Activated CD4-positive, alpha-beta memory T cell treated with anti-CD3 and anti-CD28 coated beads for 36 hours (primary cell): ENCODE data around the gene PRL. TPM values are rescaled to one million over a fixed set of nuclear protein-coding genes. Genes with fewer than 3 reads are reported as not detected.

Experiments used
- CTCF ChIA-PET: fragments of 350-600 bp; sonication (Branson Sonifier 250); formaldehyde crosslinking; loops from one replicate; lab custom pipeline; 2021; ENCODE audit warnings: antibody characterized with exemption, inconsistent platforms; lab: Charles Lee
- POLR2A ChIA-PET: fragments of 350-600 bp; sonication (Branson Sonifier 250); formaldehyde crosslinking; loops from one replicate; lab custom pipeline; 2021; ENCODE audit warnings: antibody characterized with exemption; lab: Charles Lee
- DNase-seq: peaks from one replicate; pipeline ENCODE4 v3.0.0-alpha.2; 2020
- H3K27ac Mint-ChIP-seq: one replicate; pipeline ENCODE4 v1.8.0; 2021; ENCODE audit warnings: mixed read lengths
- H3K27me3 Mint-ChIP-seq: one replicate; pipeline ENCODE4 v1.8.0; 2021; ENCODE audit warnings: mixed read lengths
- H3K36me3 Mint-ChIP-seq: one replicate; pipeline ENCODE4 v1.8.0; 2021; ENCODE audit warnings: mixed read lengths
- H3K4me1 Mint-ChIP-seq: one replicate; pipeline ENCODE4 v1.8.0; 2021; ENCODE audit warnings: low read depth, mixed read lengths
- H3K4me3 Mint-ChIP-seq: one replicate; pipeline ENCODE4 v1.8.0; 2021; ENCODE audit warnings: mild to moderate bottlenecking, mixed read lengths
- H3K9me3 Mint-ChIP-seq: one replicate; pipeline ENCODE4 v1.8.0; 2021; ENCODE audit warnings: mixed read lengths
- intact Hi-C: fragments of 100-400 bp; cut with micrococcal nuclease; formaldehyde crosslinking; loops from one replicate; pipeline ENCODE4 v1.15.1; 2023
- total RNA-seq, 2 experiments: library from RNA; stranded (reverse); gene quantifications; one replicate each; pipeline ENCODE4 v1.2.3, GENCODE V29; 2021

Gene PRL
- total RNA-seq, 2 experiments from 2014 or later, result not detected

- Mint-ChIP-seq H3K9me3 (no peaks in the 10 kb centered on the region), H3K4me3 (no peak overlapping the region), H3K27ac (no peak overlapping the region), H3K36me3 (no peaks in the 10 kb centered on the region), H3K27me3 (no peaks in the 10 kb centered on the region), H3K4me1 (no peaks in the 10 kb centered on the region)
- ChIA-PET CTCF (no interaction called here), POLR2A (no interaction called here)
- intact Hi-C loops, result no loop called here
- DNase-seq, result no peak
Observed at GRCh38 chr6:22284666-22285065, 12.2 kb downstream of the PRL start.

GRCh38 chr6:22281341-22282085 is 15.3 kb downstream of the PRL start:
- Mint-ChIP-seq H3K9me3 (peaks cover 16% of the 10 kb centered on the region), H3K4me3 (no peak overlapping the region), H3K27me3 (no peaks in the 10 kb centered on the region), H3K4me1 (no peaks in the 10 kb centered on the region), H3K27ac (no peak overlapping the region), H3K36me3 (no peaks in the 10 kb centered on the region)
- ChIA-PET CTCF (no interaction called here), POLR2A (no interaction called here)
- DNase-seq, result no peak
- intact Hi-C loops, result no loop called here

GRCh38 chr6:22279427-22279826 is 17.4 kb downstream of the PRL start:
- Mint-ChIP-seq H3K4me3 (no peak overlapping the region), H3K36me3 (no peaks in the 10 kb centered on the region), H3K27me3 (no peaks in the 10 kb centered on the region), H3K4me1 (no peaks in the 10 kb centered on the region), H3K27ac (no peak overlapping the region), H3K9me3 (peaks cover 30% of the 10 kb centered on the region)
- ChIA-PET CTCF (no interaction called here), POLR2A (no interaction called here)
- DNase-seq, result no peak
- intact Hi-C loops, result no loop called here

GRCh38 chr6:22271081-22271480 is 25.8 kb downstream of the PRL start:
- Mint-ChIP-seq H3K36me3 (no peaks in the 10 kb centered on the region), H3K4me1 (no peaks in the 10 kb centered on the region), H3K27ac (no peak overlapping the region), H3K27me3 (no peaks in the 10 kb centered on the region), H3K4me3 (no peak overlapping the region), H3K9me3 (peaks cover 17% of the 10 kb centered on the region)
- intact Hi-C loops, result no loop called here
- DNase-seq, result no peak
- ChIA-PET POLR2A (no interaction called here), CTCF (no interaction called here)

- Mint-ChIP-seq H3K36me3 (no peaks in the 10 kb centered on the region), H3K27me3 (no peaks in the 10 kb centered on the region), H3K9me3 (peaks cover 5% of the 10 kb centered on the region), H3K4me3 (no peak overlapping the region), H3K27ac (no peak overlapping the region), H3K4me1 (no peaks in the 10 kb centered on the region)
- DNase-seq, result no peak
- POLR2A ChIA-PET, result no interaction called here
- intact Hi-C loops, result no loop called here
- CTCF ChIA-PET, result no interaction called here
Observed at GRCh38 chr6:22263748-22264147, 33.1 kb downstream of the PRL start.

GRCh38 chr6:22254886-22255285 is 42.0 kb downstream of the PRL start:
- DNase-seq, result no peak
- no peaks in the 10 kb centered on the region for H3K4me1 Mint-ChIP-seq
- no peaks in the 10 kb centered on the region for H3K27me3 Mint-ChIP-seq
- H3K4me3 Mint-ChIP-seq, result no peak overlapping the region
- H3K27ac Mint-ChIP-seq, result no peak overlapping the region
- H3K9me3 Mint-ChIP-seq, result peaks cover 10% of the 10 kb centered on the region
- no peaks in the 10 kb centered on the region for H3K36me3 Mint-ChIP-seq
- ChIA-PET CTCF (no interaction called here), POLR2A (no interaction called here)
- intact Hi-C loops, result no loop called here

- CTCF ChIA-PET, result no interaction called here
- intact Hi-C loops, result no loop called here
- Mint-ChIP-seq H3K27me3 (no peaks in the 10 kb centered on the region), H3K4me3 (no peak overlapping the region), H3K4me1 (no peaks in the 10 kb centered on the region), H3K36me3 (no peaks in the 10 kb centered on the region), H3K27ac (no peak overlapping the region), H3K9me3 (peaks cover 10% of the 10 kb centered on the region)
- POLR2A ChIA-PET, result no interaction called here
- DNase-seq, result no peak
Observed at GRCh38 chr6:22253955-22254655, 42.7 kb downstream of the PRL start.

GRCh38 chr6:22251348-22251747 is 45.5 kb downstream of the PRL start:
- H3K9me3 Mint-ChIP-seq, result peaks cover 10% of the 10 kb centered on the region
- intact Hi-C loops, result no loop called here
- ChIA-PET CTCF (no interaction called here), POLR2A (no interaction called here)
- H3K27me3 Mint-ChIP-seq, result no peaks in the 10 kb centered on the region
- H3K27ac Mint-ChIP-seq, result no peak overlapping the region
- no peak for DNase-seq
- no peak overlapping the region for H3K4me3 Mint-ChIP-seq
- no peaks in the 10 kb centered on the region for H3K36me3 Mint-ChIP-seq
- no peaks in the 10 kb centered on the region for H3K4me1 Mint-ChIP-seq

GRCh38 chr6:22250486-22250885 is 46.4 kb downstream of the PRL start:
- Mint-ChIP-seq H3K27ac (no peak overlapping the region), H3K4me3 (no peak overlapping the region), H3K36me3 (no peaks in the 10 kb centered on the region), H3K9me3 (peaks cover 12% of the 10 kb centered on the region), H3K4me1 (no peaks in the 10 kb centered on the region), H3K27me3 (no peaks in the 10 kb centered on the region)
- CTCF ChIA-PET, result no interaction called here
- intact Hi-C loops, result no loop called here
- POLR2A ChIA-PET, result no interaction called here
- no peak for DNase-seq

- no peak for DNase-seq
- no peak overlapping the region for H3K27ac Mint-ChIP-seq
- ChIA-PET CTCF (no interaction called here), POLR2A (no interaction called here)
- H3K27me3 Mint-ChIP-seq, result no peaks in the 10 kb centered on the region
- no peak overlapping the region for H3K4me3 Mint-ChIP-seq
- intact Hi-C loops, result no loop called here
- H3K9me3 Mint-ChIP-seq, result peaks cover 13% of the 10 kb centered on the region
- no peaks in the 10 kb centered on the region for H3K36me3 Mint-ChIP-seq
- no peaks in the 10 kb centered on the region for H3K4me1 Mint-ChIP-seq
Observed at GRCh38 chr6:22249711-22250350, 47.0 kb downstream of the PRL start.

GRCh38 chr6:22248513-22249308 is 48.1 kb downstream of the PRL start:
- CTCF ChIA-PET, result no interaction called here
- H3K27me3 Mint-ChIP-seq, result no peaks in the 10 kb centered on the region
- H3K27ac Mint-ChIP-seq, result no peak overlapping the region
- no peak for DNase-seq
- no peaks in the 10 kb centered on the region for H3K36me3 Mint-ChIP-seq
- POLR2A ChIA-PET, result no interaction called here
- no peaks in the 10 kb centered on the region for H3K4me1 Mint-ChIP-seq
- H3K4me3 Mint-ChIP-seq, result no peak overlapping the region
- intact Hi-C loops, result no loop called here
- H3K9me3 Mint-ChIP-seq, result peaks cover 12% of the 10 kb centered on the region

- ChIA-PET CTCF (no interaction called here), POLR2A (no interaction called here)
- H3K4me3 Mint-ChIP-seq, result no peak overlapping the region
- peaks cover 12% of the 10 kb centered on the region for H3K9me3 Mint-ChIP-seq
- intact Hi-C loops, result no loop called here
- H3K36me3 Mint-ChIP-seq, result no peaks in the 10 kb centered on the region
- no peaks in the 10 kb centered on the region for H3K4me1 Mint-ChIP-seq
- H3K27me3 Mint-ChIP-seq, result no peaks in the 10 kb centered on the region
- no peak overlapping the region for H3K27ac Mint-ChIP-seq
- no peak for DNase-seq
Observed at GRCh38 chr6:22247916-22248482, 48.8 kb downstream of the PRL start.
